Upper lobe of left lung (tissue), 6 donors: ENCODE data around the gene HOXA7. TPM values are rescaled to one million over a fixed set of nuclear protein-coding genes. Genes with fewer than 3 reads are reported as not detected.
A peak's percentile ranks its signal among the peaks of the same experiment; 100 is the strongest.

Experiments
- ATAC-seq, 2 donors: fragments of 200-7000 bp; cut with Tn5 transposase; one replicate each; pipeline ENCODE4 v1.9.1; 2022; ENCODE audit warnings: mild to moderate bottlenecking in 2 of 2, moderate library complexity in 2 of 2; ENCODE audit not compliant: low FRiP score in 2 of 2
- DNase-seq, 2 donors: peaks; one replicate each; pipeline ENCODE4 v3.0.0-alpha.2; 2019 to 2020
- H3K27ac ChIP-seq, 4 donors: fragments of 200-600 bp; sonication (generic); one replicate each; pipeline ENCODE4 v1.5.1; 2016 to 2019
- H3K27me3 ChIP-seq, 4 donors: fragments of 200-600 bp; sonication (generic); one replicate each; pipeline ENCODE4 v1.5.1; 2017 to 2019
- H3K36me3 ChIP-seq, 4 donors: fragments of 200-600 bp; sonication (generic); one replicate each; pipeline ENCODE4 v1.5.1; 2016 to 2019
- H3K4me1 ChIP-seq, 4 donors: fragments of 200-600 bp; sonication (generic); one replicate each; pipeline ENCODE4 v1.5.1; 2018 to 2019
- H3K4me3 ChIP-seq, 4 donors: fragments of 200-600 bp; sonication (generic); one replicate each; pipeline ENCODE4 v1.5.1; 2017 to 2019; ENCODE audit warnings: mild to moderate bottlenecking in 2 of 4, moderate library complexity in 1 of 4
- H3K9me3 ChIP-seq, 4 donors: fragments of 200-600 bp; sonication (generic); one replicate each; pipeline ENCODE4 v1.5.1; 2018 to 2019
- CTCF ChIP-seq, 6 experiments: fragments of 450-650 bp in 4 of 6; fragments of 200-600 bp in 2 of 6; sonication (generic) in 2 of 6; IDR thresholded peaks; one replicate each; pipeline ENCODE4 v1.5.1; 2016 to 2019; ENCODE audit warnings: antibody characterized with exemption in 6 of 6
- EP300 ChIP-seq, 4 donors: sonication (generic); formaldehyde crosslinking; IDR thresholded peaks; one replicate each; pipeline ENCODE4 v1.5.1; 2017; ENCODE audit warnings: antibody characterized with exemption in 4 of 4, control low read depth in 2 of 4
- POLR2A ChIP-seq, 4 donors: fragments of 450-650 bp; IDR thresholded peaks; one replicate each; pipeline ENCODE4 v1.5.1; 2016 to 2017; ENCODE audit warnings: antibody characterized with exemption in 4 of 4, mild to moderate bottlenecking in 2 of 4
- POLR2AphosphoS5 ChIP-seq, 2 donors: sonication (generic); formaldehyde crosslinking; IDR thresholded peaks; one replicate each; pipeline ENCODE4 v1.5.1; 2017; ENCODE audit warnings: antibody characterized with exemption in 2 of 2
- WGBS, 2 donors: methylation state at CpG; one replicate each; pipeline ENCODE4 v1.1.5; 2017 to 2018; 5-methylcytosine and 5-hydroxymethylcytosine counted together
- total RNA-seq, 6 donors: library from RNA; depleted of rRNA in 4 of 6; stranded (reverse); fragments of >200 nt in 4 of 6; gene quantifications; one replicate each; pipeline versions ENCODE4 v1.1.0 to v1.2.1, GENCODE V29; 2016 to 2021
- donor health status: DM: no; HTN: no; CAD: no; lungs with moderate emphysema.
- donor health status: DM: no; HTN: yes; CAD: no; lungs with severe emphysema.

Gene HOXA7
- total RNA-seq, 6 donors from 2014 or later, result 0.46 to 3.3 (median 2.5) TPM; not detected in 2

- ATAC-seq, result no peak
- Histone ChIP-seq H3K27me3 (peaks cover 0 to 3% (median 0%) of the 10 kb centered on the region in 4 donors), H3K4me1 (peaks cover 14 to 29% (median 16%) of the 10 kb centered on the region in 4 donors), H3K9me3 (no peaks in the 10 kb centered on the region), H3K4me3 (peak overlapping the region in 1 of 4 donors; percentile 41), H3K27ac (peak overlapping the region; percentile 84 to 97 (median 90)), H3K36me3 (no peaks in the 10 kb centered on the region)
- 55 to 60% methylated on average over 8 of the region's 8 CpGs for WGBS, 2 donors
- no peak for TF ChIP-seq POLR2AphosphoS5 (IDR thresholded peaks at IDR 0.05)
- TF ChIP-seq EP300 (IDR thresholded peaks at IDR 0.05), result no peak
- no peak for TF ChIP-seq CTCF (IDR thresholded peaks at IDR 0.05)
- TF ChIP-seq POLR2A (IDR thresholded peaks at IDR 0.05), result no peak
- peak in 1 of 2 donors; percentile 17 for DNase-seq
Measured at GRCh38 chr7:27124902-27125689, 31.4 kb downstream of the HOXA7 start.

- DNase-seq, result peak in 1 of 2 donors; percentile 89
- Histone ChIP-seq H3K4me3 (peak overlapping the region in 3 of 4 donors; percentile 18 to 41 (median 41)), H3K27ac (peak overlapping the region; percentile 84 to 97 (median 90)), H3K4me1 (peaks cover 19 to 37% (median 20%) of the 10 kb centered on the region in 4 donors), H3K27me3 (no peaks in the 10 kb centered on the region), H3K36me3 (no peaks in the 10 kb centered on the region), H3K9me3 (no peaks in the 10 kb centered on the region)
- ATAC-seq, result peak; percentile 48 to 91
- peak in 1 of 2 donors; percentile 10 for TF ChIP-seq POLR2AphosphoS5 (IDR thresholded peaks at IDR 0.05)
- no peak for TF ChIP-seq EP300 (IDR thresholded peaks at IDR 0.05)
- TF ChIP-seq CTCF (IDR thresholded peaks at IDR 0.05), result no peak
- TF ChIP-seq POLR2A (IDR thresholded peaks at IDR 0.05), result peak in 1 of 4 donors; percentile 9
- WGBS, 2 donors, result 42 to 56% methylated on average over 38 to 43 of the region's 43 CpGs
Measured at GRCh38 chr7:27124096-27124901, 32.2 kb downstream of the HOXA7 start.

GRCh38 chr7:27123477-27124053, 32.9 kb downstream of the HOXA7 start:
- ATAC-seq, result no peak

More at GRCh38 chr7:27123477-27124053, 32.9 kb downstream of the HOXA7 start:
- no peaks in the 10 kb centered on the region for H3K9me3 ChIP-seq
- 44 to 48% methylated on average over 11 to 26 of the region's 26 CpGs for WGBS, 2 donors
- H3K27ac ChIP-seq, result peak overlapping the region; percentile 84 to 97 (median 90)
- H3K36me3 ChIP-seq, result no peaks in the 10 kb centered on the region
- H3K27me3 ChIP-seq, result no peaks in the 10 kb centered on the region
- peak in 1 of 2 donors; percentile 36 for DNase-seq
- no peak for TF ChIP-seq POLR2A (IDR thresholded peaks at IDR 0.05)
- TF ChIP-seq EP300 (IDR thresholded peaks at IDR 0.05), result no peak
- no peak for TF ChIP-seq POLR2AphosphoS5 (IDR thresholded peaks at IDR 0.05)
- TF ChIP-seq CTCF (IDR thresholded peaks at IDR 0.05), result no peak
- H3K4me3 ChIP-seq, result peak overlapping the region in 3 of 4 donors; percentile 18 to 41 (median 41)
- peaks cover 16 to 42% (median 22%) of the 10 kb centered on the region in 4 donors for H3K4me1 ChIP-seq
